ENCODE data around the gene SH3GL3.

DNA sequence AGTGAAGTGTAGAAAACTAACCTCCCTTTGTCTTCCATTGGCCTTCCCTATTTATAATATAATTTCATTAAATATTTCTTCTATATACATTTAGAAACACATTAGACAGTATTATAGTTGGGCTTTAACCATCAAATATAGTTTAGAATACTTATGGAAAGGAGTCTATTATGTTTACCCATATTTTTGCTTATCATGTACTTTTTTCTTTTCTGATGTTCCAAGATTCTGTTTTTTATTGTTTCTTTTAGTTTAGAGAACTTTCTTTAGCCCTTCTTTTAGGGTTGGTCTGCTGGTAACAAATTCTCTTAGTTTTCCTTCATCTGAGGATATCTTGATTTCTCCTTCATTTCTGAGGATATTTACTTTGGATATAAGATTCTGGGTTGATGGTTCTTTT, 23.7 kb downstream of the SH3GL3 start:
- no peak for TF ChIP-seq POLR2AphosphoS5 (IDR thresholded peaks at IDR 0.05; ENCODE audit: low read depth, low read length)
- TF ChIP-seq, protein P1, sequence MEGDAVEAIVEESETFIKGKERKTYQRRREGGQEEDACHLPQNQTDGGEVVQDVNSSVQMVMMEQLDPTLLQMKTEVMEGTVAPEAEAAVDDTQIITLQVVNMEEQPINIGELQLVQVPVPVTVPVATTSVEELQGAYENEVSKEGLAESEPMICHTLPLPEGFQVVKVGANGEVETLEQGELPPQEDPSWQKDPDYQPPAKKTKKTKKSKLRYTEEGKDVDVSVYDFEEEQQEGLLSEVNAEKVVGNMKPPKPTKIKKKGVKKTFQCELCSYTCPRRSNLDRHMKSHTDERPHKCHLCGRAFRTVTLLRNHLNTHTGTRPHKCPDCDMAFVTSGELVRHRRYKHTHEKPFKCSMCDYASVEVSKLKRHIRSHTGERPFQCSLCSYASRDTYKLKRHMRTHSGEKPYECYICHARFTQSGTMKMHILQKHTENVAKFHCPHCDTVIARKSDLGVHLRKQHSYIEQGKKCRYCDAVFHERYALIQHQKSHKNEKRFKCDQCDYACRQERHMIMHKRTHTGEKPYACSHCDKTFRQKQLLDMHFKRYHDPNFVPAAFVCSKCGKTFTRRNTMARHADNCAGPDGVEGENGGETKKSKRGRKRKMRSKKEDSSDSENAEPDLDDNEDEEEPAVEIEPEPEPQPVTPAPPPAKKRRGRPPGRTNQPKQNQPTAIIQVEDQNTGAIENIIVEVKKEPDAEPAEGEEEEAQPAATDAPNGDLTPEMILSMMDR (IDR thresholded peaks at IDR 0.05; ENCODE audit: control extremely low read depth in 1 of 3, insufficient read depth in 1 of 3, low read depth in 1 of 3, low read length in 3 of 3), result no peak

All from H1 (cell line).